A549 (cell line): Measurements from ENCODE around the gene ANKRD13C.

Experiments used
- BHLHE40 ChIP-seq: IDR thresholded peaks from 2 replicates; pipeline ENCODE4 v1.6.1; 2012; ENCODE audit warnings: low read depth, low read length, inconsistent platforms
- CHD2 ChIP-seq: fragments of 150-350 bp; IDR thresholded peaks from 2 replicates; pipeline ENCODE4 v1.6.1; 2014; ENCODE audit warnings: low read length; ENCODE audit not compliant: partially characterized antibody
- CTCF ChIP-seq: fragments of >200 bp; sonication (Bioruptor Twin); formaldehyde crosslinking; IDR thresholded peaks from 3 replicates; pipeline ENCODE4 v1.5.1; 2016
- ELK1 ChIP-seq: fragments of 150-350 bp; IDR thresholded peaks from 2 replicates; pipeline ENCODE4 v1.6.1; 2014; ENCODE audit warnings: low read depth, mild to moderate bottlenecking, low read length
- EP300 ChIP-seq, 2 experiments: fragments of >200 bp; sonication (Bioruptor Twin); formaldehyde crosslinking; IDR thresholded peaks; 2 replicates in 1 of 2; 3 replicates in 1 of 2; pipeline ENCODE4 v1.6.1; 2016 to 2017
- JUNB ChIP-seq: fragments of >200 bp; sonication (Bioruptor Twin); formaldehyde crosslinking; IDR thresholded peaks from 2 replicates; pipeline ENCODE4 v1.6.1; 2016
- PHF8 ChIP-seq: fragments of 200-600 bp; sonication (generic); IDR thresholded peaks from 2 replicates; pipeline ENCODE4 v1.6.1; 2016; ENCODE audit warnings: low read depth, mild to moderate bottlenecking, antibody characterized with exemption, moderate library complexity, borderline replicate concordance
- POLR2A ChIP-seq: IDR thresholded peaks from 2 replicates; pipeline ENCODE4 v1.6.1; 2012; ENCODE audit warnings: mild to moderate bottlenecking, low read length
- RAD21 ChIP-seq, 2 experiments: fragments of >200 bp in 1 of 2; sonication (Bioruptor Twin) in 1 of 2; formaldehyde crosslinking in 1 of 2; IDR thresholded peaks in 1 of 2; conservative IDR thresholded peaks in 1 of 2; 2 replicates in 1 of 2; 3 replicates in 1 of 2; pipeline ENCODE4 v1.6.1; 2012 to 2018; ENCODE audit warnings: inconsistent platforms in 1 of 2
- RCOR1 ChIP-seq: fragments of 150-350 bp; IDR thresholded peaks from 2 replicates; pipeline ENCODE4 v1.6.1; 2014; ENCODE audit warnings: antibody characterized with exemption, low read length, low read depth
- REST ChIP-seq: fragments of 200-600 bp; sonication (generic); IDR thresholded peaks from 2 replicates; pipeline ENCODE4 v1.6.1; 2016; ENCODE audit warnings: antibody characterized with exemption, mild to moderate bottlenecking, moderate library complexity
- TP53 ChIP-seq: fragments of 250-450 bp; sonication (Bioruptor Pico); IDR thresholded peaks from 2 replicates; pipeline ENCODE4 v1.5.0; 2021; ENCODE audit warnings: mild to moderate bottlenecking, moderate library complexity

DNA sequence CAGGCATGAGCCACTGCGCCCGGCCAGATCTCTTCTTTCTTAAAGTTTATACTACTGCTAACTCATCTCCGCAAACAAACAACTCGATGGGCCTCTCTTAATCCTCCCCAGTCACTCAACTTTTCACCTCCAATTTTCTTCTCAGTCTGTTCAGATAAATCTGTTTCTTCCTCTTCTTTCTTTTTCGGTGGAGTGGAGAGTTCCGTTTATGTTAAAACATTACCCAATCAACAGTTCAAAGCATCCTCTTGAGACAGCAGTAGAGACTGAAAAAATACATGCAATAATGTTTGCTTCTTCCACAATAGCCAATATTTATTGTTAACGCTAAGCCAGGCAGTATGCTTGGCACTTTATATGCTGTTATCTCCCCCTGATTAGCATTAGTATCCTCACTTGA is 1.4 kb upstream of the ANKRD13C start:
- no peak for TF ChIP-seq POLR2A
- TF ChIP-seq REST, result no peak
- TF ChIP-seq CTCF, result no peak
- TF ChIP-seq PHF8, result no peak
- TF ChIP-seq RAD21 (conservative IDR thresholded peaks at IDR 0.05 in 1 of 2, IDR thresholded peaks at IDR 0.05 in 1 of 2), result no peak
- no peak for TF ChIP-seq JUNB
- no peak for TF ChIP-seq RCOR1
- no peak for TF ChIP-seq EP300 (IDR thresholded peaks at IDR 0.05)
- no peak for TF ChIP-seq CHD2
- no peak for TF ChIP-seq TP53 (CRISPR knock-in tag)
- no peak for TF ChIP-seq BHLHE40
- no peak for TF ChIP-seq ELK1
